ENCODE measurements around the gene B3GNT5. TPM values are rescaled to one million over a fixed set of nuclear protein-coding genes. Genes with fewer than 3 reads are reported as not detected.
A peak's percentile ranks its signal among the peaks of the same experiment; 100 is the strongest.

Gene B3GNT5
- total RNA-seq, 1 experiment from 2014 or later = 25.3 TPM

- Histone ChIP-seq H3K9me3 (ENCODE audit: low read depth, low read length, poor library complexity, severe bottlenecking) (no peaks in the 10 kb centered on the region), H3K4me3 (ENCODE audit: low read depth, low read length, poor library complexity, severe bottlenecking) (no peak overlapping the region), H3K36me3 (ENCODE audit: insufficient read depth, low read length, poor library complexity, severe bottlenecking) (no peaks in the 10 kb centered on the region), H3K4me1 (ENCODE audit: insufficient read depth, low read length, poor library complexity, severe bottlenecking) (peaks cover 5% of the 10 kb centered on the region), H3K27ac (ENCODE audit: low read depth, low read length, poor library complexity, severe bottlenecking) (no peak overlapping the region), H3K27me3 (replicated peaks; ENCODE audit: insufficient read depth, low read depth, low read length, poor library complexity) (no peaks in the 10 kb centered on the region)
- BruUV-seq (replicated peaks) = no TSS peak
- no peak for DNase-seq (ENCODE audit: low spot score)
- TF ChIP-seq CTCF (conservative IDR thresholded peaks at IDR 0.05; ENCODE audit: low read depth, low read length) = no peak
- TF ChIP-seq EZH2 (IDR thresholded peaks at IDR 0.05; ENCODE audit: borderline replicate concordance, low read depth, low read length, poor library complexity, severe bottlenecking) = no peak
- CTCF ChIA-PET = no interaction called here
- POLR2A ChIA-PET (ENCODE audit: low non-redundant PET) = interaction anchor here (0.6 kb wide), 1 partner anchor 87 kb away, joined by 4 read pairs; the partner anchor contains the start of gene LAMP3
- intact Hi-C loops (cut with micrococcal nuclease; ENCODE audit: unreplicated experiment) = no loop called here
These were observed 3.9 kb upstream of the B3GNT5 start for GRCh38 chr3:183249006-183249718.

DNA sequence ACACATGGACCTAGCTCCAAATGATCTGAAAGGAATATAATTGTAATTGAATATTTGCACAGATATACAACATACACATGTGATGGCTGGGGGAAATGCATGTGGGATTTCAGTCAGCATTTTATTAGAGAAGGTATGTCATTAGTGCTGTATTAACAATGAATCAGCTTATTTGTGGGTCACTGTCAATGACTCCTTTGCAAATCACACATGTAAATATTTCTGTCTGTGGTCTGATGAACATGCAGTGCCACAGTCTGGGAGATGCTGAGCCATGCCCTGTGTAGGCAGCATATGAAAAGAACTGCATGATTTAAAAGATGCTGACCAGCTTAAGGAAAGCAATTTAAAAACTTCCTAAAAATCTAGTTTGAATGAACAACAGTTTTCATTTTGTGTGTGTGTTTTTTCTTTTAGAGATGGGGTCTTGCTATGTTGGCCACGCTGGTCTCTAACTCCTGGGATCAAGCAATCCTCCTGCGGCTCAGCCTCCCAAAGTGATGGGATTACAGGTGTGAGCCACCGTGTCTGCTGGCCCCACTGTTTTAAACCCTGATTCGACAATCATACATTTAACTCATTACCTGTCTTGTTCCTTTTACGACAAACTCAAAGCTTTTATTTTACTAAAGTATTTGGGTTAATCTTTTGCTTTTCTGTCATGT is 803 bp upstream of the B3GNT5 start:
- CTCF ChIA-PET = interaction anchor here (1.3 kb wide), 1 partner anchor 130 kb away, joined by 9 read pairs; no protein-coding TSS in a partner anchor
- H3K27me3 ChIP-seq (replicated peaks; ENCODE audit: insufficient read depth, low read depth, low read length, poor library complexity) = no peaks in the 10 kb centered on the region
- H3K27ac ChIP-seq (ENCODE audit: low read depth, low read length, poor library complexity, severe bottlenecking) = no peak overlapping the region
- no TSS peak for BruUV-seq (replicated peaks)
- intact Hi-C loops (cut with micrococcal nuclease; ENCODE audit: unreplicated experiment) = no loop called here
- H3K36me3 ChIP-seq (ENCODE audit: insufficient read depth, low read length, poor library complexity, severe bottlenecking) = no peaks in the 10 kb centered on the region
- TF ChIP-seq EZH2 (IDR thresholded peaks at IDR 0.05; ENCODE audit: borderline replicate concordance, low read depth, low read length, poor library complexity, severe bottlenecking) = no peak
- TF ChIP-seq CTCF (conservative IDR thresholded peaks at IDR 0.05; ENCODE audit: low read depth, low read length) = no peak
- no peaks in the 10 kb centered on the region for H3K9me3 ChIP-seq (ENCODE audit: low read depth, low read length, poor library complexity, severe bottlenecking)
- peaks cover 11% of the 10 kb centered on the region for H3K4me1 ChIP-seq (ENCODE audit: insufficient read depth, low read length, poor library complexity, severe bottlenecking)
- peak overlapping the region; percentile 91 for H3K4me3 ChIP-seq (ENCODE audit: low read depth, low read length, poor library complexity, severe bottlenecking)
- no peak for DNase-seq (ENCODE audit: low spot score)
- POLR2A ChIA-PET (ENCODE audit: low non-redundant PET) = interaction anchor here (0.8 kb wide), 1 partner anchor 138 kb away, joined by 12 read pairs; no protein-coding TSS in a partner anchor

DNA sequence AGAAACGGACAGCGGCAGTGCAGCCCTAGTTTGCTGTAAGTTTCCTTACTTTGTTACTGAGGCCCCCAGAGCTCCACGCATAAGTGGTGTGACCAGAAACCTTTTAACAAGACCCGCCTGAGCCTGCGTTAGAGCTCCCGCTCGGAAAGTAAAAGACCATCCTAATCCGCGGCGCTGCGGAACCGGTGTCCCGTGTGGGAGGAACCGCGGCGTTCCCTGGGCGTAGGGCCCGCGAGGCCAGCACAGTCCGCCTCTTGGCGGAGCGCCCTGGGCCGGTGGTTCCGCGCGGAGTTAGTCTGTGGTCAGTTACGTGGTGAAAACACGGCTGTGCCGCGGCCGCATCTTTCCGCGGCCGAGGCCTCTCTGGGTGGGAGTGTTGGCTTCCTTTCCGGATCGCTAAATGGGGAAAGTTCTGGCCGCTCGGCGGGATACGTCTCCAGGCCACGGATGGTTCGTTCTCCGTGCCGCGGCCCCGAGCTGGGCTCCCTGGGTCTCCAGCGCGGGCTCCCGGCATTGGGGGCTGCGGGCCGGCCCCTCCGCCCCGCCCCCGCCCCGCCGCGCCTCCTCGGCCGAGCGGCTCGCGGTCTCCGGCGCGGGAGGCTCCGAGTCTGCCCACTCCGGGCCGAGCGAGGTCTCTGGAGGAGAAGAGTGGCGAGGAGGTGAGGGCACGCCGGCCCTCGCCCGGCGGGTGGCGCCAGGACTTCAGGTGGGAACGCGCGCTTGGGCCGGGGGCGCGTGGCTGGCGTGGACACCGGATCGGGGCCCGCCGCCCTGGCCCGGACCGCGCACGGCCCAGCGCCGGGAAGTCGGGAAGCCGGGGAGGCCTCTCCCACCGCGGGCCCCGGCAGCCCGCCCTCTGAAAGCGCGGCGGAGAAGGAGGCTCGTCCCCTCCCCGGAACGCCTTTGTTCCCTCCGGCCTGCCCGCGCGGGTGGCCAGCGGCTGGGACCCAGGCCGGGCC is 754 bp downstream of the B3GNT5 start:
- no peaks in the 10 kb centered on the region for H3K27me3 ChIP-seq (replicated peaks; ENCODE audit: insufficient read depth, low read depth, low read length, poor library complexity)
- intact Hi-C loops (cut with micrococcal nuclease; ENCODE audit: unreplicated experiment) = no loop called here
- peak; percentile 49 for DNase-seq (ENCODE audit: low spot score)
- ChIA-PET CTCF (interaction anchor here (0.6 to 1.3 kb wide), 2 partner anchors 129 to 591 kb away, joined by 3 to 9 read pairs; no protein-coding TSS in a partner anchor), POLR2A (ENCODE audit: low non-redundant PET) (no interaction called here)
- peaks cover 11% of the 10 kb centered on the region for H3K4me1 ChIP-seq (ENCODE audit: insufficient read depth, low read length, poor library complexity, severe bottlenecking)
- H3K27ac ChIP-seq (ENCODE audit: low read depth, low read length, poor library complexity, severe bottlenecking) = peak overlapping the region; percentile 85
- no peaks in the 10 kb centered on the region for H3K9me3 ChIP-seq (ENCODE audit: low read depth, low read length, poor library complexity, severe bottlenecking)
- TF ChIP-seq CTCF (conservative IDR thresholded peaks at IDR 0.05; ENCODE audit: low read depth, low read length) (no peak), EZH2 (IDR thresholded peaks at IDR 0.05; ENCODE audit: borderline replicate concordance, low read depth, low read length, poor library complexity, severe bottlenecking) (no peak)
- H3K36me3 ChIP-seq (ENCODE audit: insufficient read depth, low read length, poor library complexity, severe bottlenecking) = no peaks in the 10 kb centered on the region
- BruUV-seq (replicated peaks) = TSS peak; percentile 48
- H3K4me3 ChIP-seq (ENCODE audit: low read depth, low read length, poor library complexity, severe bottlenecking) = peak overlapping the region; percentile 91
